ENCODE results near the gene MOB1B. TPM values are rescaled to one million over a fixed set of nuclear protein-coding genes. Genes with fewer than 3 reads are reported as not detected.

The MOB1B gene
- total RNA-seq = 10 to 100 TPM in 1 of 2 donors, 1 to 10 TPM in 1; 9.2 to 12.7 TPM

GRCh38 chr4:70901984-70902576 is at the start of gene MOB1B:
Gene MOB1B (plus strand): TSS chr4:70902369. CDS start chr4:70902537, 168 bp downstream.
- peak within 1 kb of the TSS; percentile 58 to 84 (median 80) for H3K27ac ChIP-seq
- H3K4me3 ChIP-seq = peak within 1 kb of the TSS; percentile 58 to 81
- H3K9me3 ChIP-seq = no peaks in the 10 kb centered on the region
- intact Hi-C loops (cut with DNase I) = no loop called here
- no peaks in the 10 kb centered on the region for H3K27me3 ChIP-seq
- TF ChIP-seq CTCF (IDR thresholded peaks at IDR 0.05) = peak in 6 of 7 experiments; percentile 12 to 59 (median 44)
- peak; percentile 37 to 75 (median 72) for TF ChIP-seq POLR2A (IDR thresholded peaks at IDR 0.05)
- WGBS, 2 donors = 0% methylated on average over 20 to 46 of the region's 47 CpGs
- peak; percentile 80 to 89 (median 84) for DNase-seq
- H3K36me3 ChIP-seq (replicated peaks in 1 of 2; ENCODE audit: insufficient read depth in 1 of 2, low read depth in 2 of 2) = no peaks in the 10 kb centered on the region
- ATAC-seq = peak; percentile 92
- H3K4me1 ChIP-seq = no peaks in the 10 kb centered on the region

GRCh38 chr4:70855464-70855863 is 46.7 kb upstream of the MOB1B start:
- no peak for ATAC-seq

GRCh38 chr4:70858454-70858853 is 43.7 kb upstream of the MOB1B start:
- no peaks in the 10 kb centered on the region for H3K27me3 ChIP-seq
- 43 to 56% methylated on average over 4 of the region's 4 CpGs for WGBS, 2 donors
- TF ChIP-seq POLR2A (IDR thresholded peaks at IDR 0.05) = no peak
- TF ChIP-seq CTCF (IDR thresholded peaks at IDR 0.05) = no peak
- H3K36me3 ChIP-seq (replicated peaks in 1 of 2; ENCODE audit: insufficient read depth in 1 of 2, low read depth in 2 of 2) = no peaks in the 10 kb centered on the region
- intact Hi-C loops (cut with DNase I) = no loop called here
- ATAC-seq (no peak), DNase-seq (no peak)
- H3K4me1 ChIP-seq = peaks cover 7% of the 10 kb centered on the region
- H3K4me3 ChIP-seq = no peak overlapping the region
- no peaks in the 10 kb centered on the region for H3K9me3 ChIP-seq
- H3K27ac ChIP-seq = no peak overlapping the region

More at GRCh38 chr4:70855464-70855863, 46.7 kb upstream of the MOB1B start:
- no peak overlapping the region for H3K27ac ChIP-seq
- peaks cover 7% of the 10 kb centered on the region for H3K4me1 ChIP-seq
- no peaks in the 10 kb centered on the region for H3K36me3 ChIP-seq (replicated peaks in 1 of 2; ENCODE audit: insufficient read depth in 1 of 2, low read depth in 2 of 2)
- TF ChIP-seq CTCF (IDR thresholded peaks at IDR 0.05) (no peak), POLR2A (IDR thresholded peaks at IDR 0.05) (no peak)
- WGBS, 2 donors = 94 to 96% methylated on average over 2 of the region's 2 CpGs
- no peaks in the 10 kb centered on the region for H3K9me3 ChIP-seq
- no peaks in the 10 kb centered on the region for H3K27me3 ChIP-seq
- H3K4me3 ChIP-seq = no peak overlapping the region
- no peak for DNase-seq
- intact Hi-C loops (cut with DNase I) = no loop called here

GRCh38 chr4:70859066-70859465 is 43.1 kb upstream of the MOB1B start:
- no peak overlapping the region for H3K27ac ChIP-seq
- ATAC-seq = no peak

More at GRCh38 chr4:70859066-70859465, 43.1 kb upstream of the MOB1B start:
- Histone ChIP-seq H3K9me3 (no peaks in the 10 kb centered on the region), H3K36me3 (replicated peaks in 1 of 2; ENCODE audit: insufficient read depth in 1 of 2, low read depth in 2 of 2) (no peaks in the 10 kb centered on the region), H3K4me3 (no peak overlapping the region), H3K4me1 (peaks cover 7% of the 10 kb centered on the region), H3K27me3 (no peaks in the 10 kb centered on the region)
- WGBS, 2 donors = 20 to 45% methylated on average over 1 of the region's 1 CpG
- intact Hi-C loops (cut with DNase I) = no loop called here
- no peak for DNase-seq
- TF ChIP-seq CTCF (IDR thresholded peaks at IDR 0.05) (no peak), POLR2A (IDR thresholded peaks at IDR 0.05) (no peak)

Measured in body of pancreas (tissue), 4 donors.